IMR-90 (cell line): ENCODE results near the gene ROBO2. TPM values are rescaled to one million over a fixed set of nuclear protein-coding genes. Genes with fewer than 3 reads are reported as not detected.
A peak's percentile ranks its signal among the peaks of the same experiment; 100 is the strongest.

ENCODE experiments used
- ATAC-seq: fragments of 200-7000 bp; cut with Tn5 transposase; 2 replicates; pipeline ENCODE4 v1.9.1; 2020; ENCODE audit warnings: low read depth, mild to moderate bottlenecking, moderate library complexity
- BruUV-seq: library from RNA; stranded (reverse); fragments of 400-500 nt; replicated peaks from 2 replicates; lab custom pipeline; 2021; lab: Mats Ljungman, UMichigan
- CTCF ChIA-PET: fragments of 300-600 bp; formaldehyde crosslinking; extraction: SDS; loops from one replicate; lab custom pipeline; 2021; ENCODE audit warnings: antibody characterized with exemption; lab: Yijun Ruan, JAX
- POLR2A ChIA-PET: fragments of 300-600 bp; sonication (Branson Sonifier 250); formaldehyde crosslinking; loops from one replicate; lab custom pipeline; 2022; ENCODE audit warnings: antibody characterized with exemption; ENCODE audit not compliant: unreplicated experiment; lab: Charles Lee
- DNase-seq: peaks from one replicate; pipeline ENCODE4 v3.0.0; 2013
- H2AFZ ChIP-seq: replicated peaks from 2 replicates; pipeline ENCODE3; 2013; ENCODE audit warnings: low read length, mild to moderate bottlenecking; ENCODE audit not compliant: poor library complexity
- H2AK5ac ChIP-seq: 2 replicates; pipeline ENCODE4 v1.6.1; 2013; ENCODE audit warnings: low read depth, low read length, inconsistent platforms
- H2AK9ac ChIP-seq: replicated peaks from 2 replicates; pipeline ENCODE3; 2013; ENCODE audit warnings: mild to moderate bottlenecking, low read depth, low read length, moderate library complexity; ENCODE audit not compliant: poor library complexity
- H2BK120ac ChIP-seq: 2 replicates; pipeline ENCODE4 v1.6.1; 2013; ENCODE audit warnings: low read depth, low read length, inconsistent platforms
- H2BK15ac ChIP-seq: 3 replicates; pipeline ENCODE4 v1.6.1; 2013; ENCODE audit warnings: low read depth, low read length, inconsistent platforms
- H2BK20ac ChIP-seq: 2 replicates; pipeline ENCODE4 v1.6.1; 2013; ENCODE audit warnings: low read depth, mild to moderate bottlenecking, inconsistent platforms, low read length, moderate library complexity
- H2BK5ac ChIP-seq: 2 replicates; pipeline ENCODE4 v1.6.1; 2013; ENCODE audit warnings: mild to moderate bottlenecking, low read depth, low read length, inconsistent platforms; ENCODE audit not compliant: poor library complexity, severe bottlenecking
- H3K14ac ChIP-seq: replicated peaks from 2 replicates; pipeline ENCODE4 v1.6.1; 2013; ENCODE audit warnings: low read depth, low read length, inconsistent platforms
- H3K18ac ChIP-seq: 2 replicates; pipeline ENCODE4 v1.6.1; 2013; ENCODE audit warnings: low read depth, low read length, control low read depth
- H3K23ac ChIP-seq: 2 replicates; pipeline ENCODE4 v1.6.1; 2013; ENCODE audit warnings: low read depth, low read length, inconsistent platforms
- H3K27ac ChIP-seq: 2 replicates; pipeline ENCODE4 v1.5.1; 2013; ENCODE audit warnings: mild to moderate bottlenecking, control low read depth, low read length; ENCODE audit not compliant: insufficient read depth
- H3K27me3 ChIP-seq: 2 replicates; pipeline ENCODE4 v1.6.1; 2013; ENCODE audit warnings: low read length; ENCODE audit not compliant: control insufficient read depth, insufficient read depth
- H3K36me3 ChIP-seq: 2 replicates; pipeline ENCODE4 v1.6.1; 2013; ENCODE audit warnings: low read length, mixed read lengths; ENCODE audit not compliant: control insufficient read depth, insufficient read depth
- H3K4ac ChIP-seq: 2 replicates; pipeline ENCODE4 v1.6.1; 2013; ENCODE audit warnings: low read depth, low read length, inconsistent platforms
- H3K4me1 ChIP-seq: 2 replicates; pipeline ENCODE4 v1.6.1; 2013; ENCODE audit warnings: low read length, mixed read lengths; ENCODE audit not compliant: control insufficient read depth, insufficient read depth
- H3K4me2 ChIP-seq: 2 replicates; pipeline ENCODE4 v1.6.1; 2013; ENCODE audit warnings: low read depth, mild to moderate bottlenecking, control low read depth, low read length, moderate library complexity
- H3K4me3 ChIP-seq: 2 replicates; pipeline ENCODE4 v1.5.1; 2013; ENCODE audit warnings: low read depth, mild to moderate bottlenecking, control low read depth, low read length, moderate library complexity; ENCODE audit not compliant: insufficient read depth
- H3K56ac ChIP-seq: 2 replicates; pipeline ENCODE4 v1.6.1; 2013; ENCODE audit warnings: low read length, inconsistent platforms; ENCODE audit not compliant: insufficient read depth; ENCODE audit errors: extremely low read depth
- H3K79me1 ChIP-seq, 2 experiments: 2 replicates each; pipeline ENCODE4 v1.6.1; 2013; ENCODE audit warnings: low read length in 2 of 2, inconsistent platforms in 1 of 2, low read depth in 1 of 2
- H3K9ac ChIP-seq: 2 replicates; pipeline ENCODE4 v1.6.1; 2013; ENCODE audit warnings: low read depth, low read length, control low read depth
- H3K9me1 ChIP-seq: 2 replicates; pipeline ENCODE4 v1.6.1; 2013; ENCODE audit warnings: low read length, inconsistent platforms; ENCODE audit not compliant: insufficient read depth
- H3K9me3 ChIP-seq: 2 replicates; pipeline ENCODE4 v1.6.1; 2013; ENCODE audit warnings: low read length; ENCODE audit not compliant: control insufficient read depth, insufficient read depth
- H4K20me1 ChIP-seq: 2 replicates; pipeline ENCODE4 v1.6.1; 2013; ENCODE audit warnings: low read length, inconsistent platforms; ENCODE audit not compliant: insufficient read depth
- H4K5ac ChIP-seq: 2 replicates; pipeline ENCODE4 v1.6.1; 2013; ENCODE audit warnings: mild to moderate bottlenecking, low read depth, low read length, control low read depth
- H4K8ac ChIP-seq, 2 experiments: 2 replicates each; pipeline ENCODE4 v1.6.1; 2013; ENCODE audit warnings: low read depth in 2 of 2, low read length in 2 of 2, control low read depth in 1 of 2, inconsistent platforms in 1 of 2
- H4K91ac ChIP-seq: 2 replicates; pipeline ENCODE4 v1.6.1; 2013; ENCODE audit warnings: low read depth, low read length, inconsistent platforms; ENCODE audit not compliant: insufficient read depth
- FOS ChIP-seq: fragments of 150-350 bp; IDR thresholded peaks from 2 replicates; pipeline ENCODE4 v1.6.1; 2016; ENCODE audit warnings: low read depth, low read length
- MAFK ChIP-seq: IDR thresholded peaks from 2 replicates; pipeline ENCODE4 v1.6.1; 2012; ENCODE audit warnings: low read depth, low read length, improper control_type of control experiment
- dilution Hi-C: fragments of 300-500 bp; cut with HindIII; formaldehyde crosslinking; loops from one replicate; pipeline ENCODE4 v1.14.3; 2018; ENCODE audit warnings: low sequenced_read_pairs; ENCODE audit not compliant: unreplicated experiment
- in situ Hi-C: fragments of 300-500 bp; cut with MboI; formaldehyde crosslinking; loops from 3 replicates; pipeline ENCODE4 v1.14.3; 2019; ENCODE audit warnings: low sequenced_read_pairs, inconsistent platforms, mixed read lengths
- intact Hi-C: fragments of 100-400 bp; cut with micrococcal nuclease; formaldehyde crosslinking; loops from 2 replicates; pipeline ENCODE4 v1.10.0; 2022
- polyA plus RNA-seq, 3 experiments: library from polyadenylated mRNA; depleted of rRNA; stranded (reverse); fragments of >200 nt; gene quantifications; 2 replicates each; pipeline ENCODE4 v1.2.3, GENCODE V29; 2012; ENCODE audit warnings: low replicate concordance in 1 of 3
- total RNA-seq: library from RNA; depleted of rRNA; stranded (reverse); fragments of >200 nt; gene quantifications from 2 replicates; pipeline ENCODE4 v1.2.3, GENCODE V29; 2012

Gene ROBO2
- total and polyA plus RNA-seq, 2 of the 4 experiments (the other 2 are of a cell fraction): 9.3 to 14.5 TPM

DNA sequence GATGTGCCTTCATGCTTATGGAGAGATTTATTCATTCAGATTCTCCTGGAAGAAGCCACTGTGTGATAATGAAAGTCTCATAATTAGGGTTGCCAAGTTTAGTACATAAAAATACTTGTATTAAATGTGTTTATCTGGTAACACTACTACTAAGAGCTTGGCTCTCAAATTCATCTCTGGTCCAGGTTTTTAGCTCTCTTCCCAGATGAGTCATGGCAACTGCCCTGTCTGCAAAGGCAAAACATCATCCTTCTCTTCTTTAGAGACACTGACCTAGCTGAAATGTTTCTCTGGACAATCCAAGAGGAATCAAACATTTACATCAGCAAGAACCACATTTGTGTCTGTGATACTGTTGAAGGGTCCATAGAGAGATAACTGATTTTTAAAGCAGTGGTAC, 269.6 kb downstream of the ROBO2 start:
- no peak overlapping the region for H3K18ac ChIP-seq
- H4K20me1 ChIP-seq: no peaks in the 10 kb centered on the region
- no peak overlapping the region for H4K91ac ChIP-seq
- H3K27ac ChIP-seq: no peak overlapping the region
- H2BK120ac ChIP-seq: no peak overlapping the region
- H3K36me3 ChIP-seq: no peaks in the 10 kb centered on the region
- H2BK5ac ChIP-seq: no peak overlapping the region
- H3K79me1 ChIP-seq: no peaks in the 10 kb centered on the region
- H2BK20ac ChIP-seq: no peak overlapping the region
- H2AFZ ChIP-seq: no peak overlapping the region
- dilution Hi-C loops (no loop called here), intact Hi-C loops (no loop called here), in situ Hi-C loops (loop anchor here (25.0 kb wide), 1 partner anchor 1728 kb away; no protein-coding TSS in a partner anchor)
- H3K4me1 ChIP-seq: no peaks in the 10 kb centered on the region
- no peak overlapping the region for H3K23ac ChIP-seq
- no TSS peak for BruUV-seq
- H3K9me1 ChIP-seq: no peaks in the 10 kb centered on the region
- H3K9me3 ChIP-seq: no peaks in the 10 kb centered on the region
- DNase-seq (peak; percentile 45), ATAC-seq (peak; percentile 59; the same call in 1 of the 2 replicates)
- H4K8ac ChIP-seq: no peak overlapping the region
- POLR2A ChIA-PET: no interaction called here
- no peak overlapping the region for H2BK15ac ChIP-seq
- no peak overlapping the region for H4K5ac ChIP-seq
- H2AK5ac ChIP-seq: no peak overlapping the region
- no peak overlapping the region for H3K4me2 ChIP-seq
- no peak overlapping the region for H3K9ac ChIP-seq
- no peak overlapping the region for H2AK9ac ChIP-seq
- H3K56ac ChIP-seq: no peak overlapping the region
- TF ChIP-seq FOS (0 out of 2 replicates have a peak, but pooled peaks have one; percentile 17), MAFK (no peak)
- H3K4ac ChIP-seq: no peak overlapping the region
- no peaks in the 10 kb centered on the region for H3K27me3 ChIP-seq
- no peak overlapping the region for H3K4me3 ChIP-seq
- CTCF ChIA-PET: interaction anchor here (1.7 kb wide), 1 partner anchor 11 kb away, joined by 6 read pairs; no protein-coding TSS in a partner anchor
- H3K14ac ChIP-seq: no peak overlapping the region
